SK-N-SH (cell line): ENCODE measurements around the gene GAGE10. TPM values are rescaled to one million over a fixed set of nuclear protein-coding genes. Genes with fewer than 3 reads are reported as not detected.

Experiments used
- CTCF ChIA-PET: fragments of 300-600, 350-600 bp; formaldehyde crosslinking; extraction: SDS; loops from one replicate; lab custom pipeline; 2021; lab: Yijun Ruan, JAX
- POLR2A ChIA-PET: fragments of 350-600 bp; sonication (Branson Sonifier 250); formaldehyde crosslinking; extraction: SDS; loops from one replicate; lab custom pipeline; 2020; ENCODE audit warnings: antibody characterized with exemption, inconsistent platforms; lab: Yijun Ruan, JAX
- DNase-seq: peaks from one replicate; pipeline ENCODE4 v3.0.0; 2012
- H2AFZ ChIP-seq: fragments of 200-600 bp; sonication (generic); 2 replicates; pipeline ENCODE4 v1.8.1; 2016; ENCODE audit warnings: antibody characterized with exemption, mild to moderate bottlenecking, low read depth
- H3F3A ChIP-seq: fragments of 200-600 bp; sonication (generic); replicated peaks from 2 replicates; pipeline ENCODE3; 2016; ENCODE audit warnings: antibody characterized with exemption, mild to moderate bottlenecking; ENCODE audit not compliant: insufficient read depth
- H3K27ac ChIP-seq, 2 experiments: fragments of 200-500 bp in 1 of 2; fragments of 200-600 bp in 1 of 2; sonication (Bioruptor generic) in 1 of 2; sonication (generic), shearing (Covaris generic) in 1 of 2; 2 replicates each; pipeline versions ENCODE4 v1.5.1 to v1.6.1; 2014 to 2016; ENCODE audit warnings: low read depth in 2 of 2, inconsistent platforms in 1 of 2, low read length in 1 of 2, mild to moderate bottlenecking in 1 of 2, mixed read lengths in 1 of 2
- H3K27me3 ChIP-seq: fragments of 200-600 bp; sonication (generic), shearing (Covaris generic); 2 replicates; pipeline ENCODE4 v1.6.1; 2016; ENCODE audit warnings: mixed run types; ENCODE audit not compliant: insufficient read depth
- H3K36me3 ChIP-seq, 2 experiments: fragments of 200-500 bp in 1 of 2; fragments of 200-600 bp in 1 of 2; sonication (Bioruptor generic) in 1 of 2; sonication (generic) in 1 of 2; replicated peaks in 1 of 2; 2 replicates each; pipeline versions ENCODE3 to v1.5.1; 2014 to 2016; ENCODE audit warnings: low read length in 1 of 2, mild to moderate bottlenecking in 1 of 2; ENCODE audit not compliant: insufficient read depth in 2 of 2, control insufficient read depth in 1 of 2
- H3K4me1 ChIP-seq, 2 experiments: fragments of 200-500 bp in 1 of 2; fragments of 200-600 bp in 1 of 2; sonication (Bioruptor generic) in 1 of 2; sonication (generic), shearing (Covaris generic) in 1 of 2; 2 replicates each; pipeline versions ENCODE4 v1.5.1 to v1.6.1; 2014 to 2016; ENCODE audit warnings: low read depth in 1 of 2, low read length in 1 of 2, mixed run types in 1 of 2; ENCODE audit not compliant: insufficient read depth in 2 of 2, control insufficient read depth in 1 of 2
- H3K4me2 ChIP-seq: fragments of 200-600 bp; sonication (generic), shearing (Covaris generic); 2 replicates; pipeline ENCODE4 v1.6.1; 2017; ENCODE audit warnings: mixed run types
- H3K4me3 ChIP-seq, 2 experiments: fragments of 200-500 bp in 1 of 2; fragments of 200-600 bp in 1 of 2; sonication (Bioruptor generic) in 1 of 2; sonication (generic), shearing (Covaris generic) in 1 of 2; 2 replicates each; pipeline versions ENCODE4 v1.5.1 to v1.8.1; 2014 to 2016; ENCODE audit warnings: low read depth in 2 of 2, inconsistent platforms in 1 of 2, low read length in 1 of 2, mild to moderate bottlenecking in 1 of 2, mixed read lengths in 1 of 2, moderate library complexity in 1 of 2
- H3K79me2 ChIP-seq: fragments of 200-600 bp; sonication (generic); 2 replicates; pipeline ENCODE4 v1.8.1; 2017; ENCODE audit warnings: mild to moderate bottlenecking; ENCODE audit not compliant: insufficient read depth
- H3K9ac ChIP-seq: fragments of 200-600 bp; sonication (generic); 2 replicates; pipeline ENCODE4 v1.6.1; 2017; ENCODE audit warnings: mixed run types
- H3K9me2 ChIP-seq: fragments of 200-600 bp; sonication (generic); 2 replicates; pipeline ENCODE4 v1.6.1; 2017; ENCODE audit warnings: mixed run types
- H3K9me3 ChIP-seq: fragments of 200-600 bp; sonication (generic); 2 replicates; pipeline ENCODE4 v1.6.1; 2017; ENCODE audit warnings: mixed run types, mild to moderate bottlenecking, moderate library complexity
- H4K20me1 ChIP-seq: fragments of 200-600 bp; sonication (generic); 2 replicates; pipeline ENCODE4 v1.6.1; 2017; ENCODE audit warnings: mild to moderate bottlenecking, mixed run types; ENCODE audit not compliant: insufficient read depth
- CHD2 ChIP-seq: fragments of 150-350 bp; IDR thresholded peaks from 2 replicates; pipeline ENCODE4 v1.6.1; 2018; ENCODE audit warnings: low read length; ENCODE audit not compliant: partially characterized antibody
- EP300 ChIP-seq, 2 experiments: IDR thresholded peaks; 2 replicates each; pipeline versions ENCODE4 v1.4.0 to v1.6.1; 2012; ENCODE audit warnings: borderline replicate concordance in 1 of 2, low read depth in 1 of 2, low read length in 1 of 2
- EZH2phosphoT487 ChIP-seq: fragments of 200-600 bp; sonication (generic); IDR thresholded peaks from 2 replicates; pipeline ENCODE4 v1.6.1; 2017; ENCODE audit warnings: low read depth, mixed run types, mild to moderate bottlenecking, antibody characterized with exemption, moderate library complexity, borderline replicate concordance
- MEF2A ChIP-seq: IDR thresholded peaks from 2 replicates; pipeline ENCODE4 v1.4.0; 2012; ENCODE audit warnings: low read depth, borderline replicate concordance
- MXI1 ChIP-seq: IDR thresholded peaks from 2 replicates; pipeline ENCODE4 v1.6.1; 2012; ENCODE audit warnings: mild to moderate bottlenecking, low read depth, low read length, improper control_type of control experiment
- NFIC ChIP-seq: IDR thresholded peaks from 2 replicates; pipeline ENCODE4 v1.4.0; 2012; ENCODE audit warnings: borderline replicate concordance
- PBX3 ChIP-seq: IDR thresholded peaks from 2 replicates; pipeline ENCODE4; 2012
- POLR2AphosphoS5 ChIP-seq: IDR thresholded peaks from 2 replicates; pipeline ENCODE4 v1.6.1; 2012; ENCODE audit warnings: low read depth, low read length
- REST ChIP-seq: IDR thresholded peaks from 2 replicates; pipeline ENCODE4 v1.6.1; 2012; ENCODE audit warnings: mild to moderate bottlenecking, low read depth, low read length, moderate library complexity
- RFX5 ChIP-seq: IDR thresholded peaks from 2 replicates; pipeline ENCODE4 v1.6.1; 2012; ENCODE audit warnings: mild to moderate bottlenecking, improper control_type of control experiment, low read length
- SIN3A ChIP-seq: IDR thresholded peaks from 2 replicates; pipeline ENCODE4 v1.6.1; 2012; ENCODE audit warnings: low read depth, mild to moderate bottlenecking, low read length, moderate library complexity, borderline replicate concordance
- TAF1 ChIP-seq: IDR thresholded peaks from 2 replicates; pipeline ENCODE4 v1.6.1; 2012; ENCODE audit warnings: low read depth, mild to moderate bottlenecking, low read length, moderate library complexity, borderline replicate concordance
- TCF12 ChIP-seq: IDR thresholded peaks from 2 replicates; pipeline ENCODE4 v1.4.0; 2012
- USF1 ChIP-seq: IDR thresholded peaks from 2 replicates; pipeline ENCODE4 v1.4.0; 2012; ENCODE audit warnings: low read depth, borderline replicate concordance
- YY1 ChIP-seq: IDR thresholded peaks from 2 replicates; pipeline ENCODE4 v1.4.0; 2012; ENCODE audit warnings: low read depth, mild to moderate bottlenecking
- ZBTB33 ChIP-seq: IDR thresholded peaks from 2 replicates; pipeline ENCODE4 v1.4.0; 2012; ENCODE audit warnings: low read depth, borderline replicate concordance
- WGBS: methylation state at CpG from one replicate; pipeline ENCODE4 v1.1.6; 2017; ENCODE audit warnings: low lambda C conversion rate; 5-methylcytosine and 5-hydroxymethylcytosine counted together
- polyA plus RNA-seq, 3 experiments: library from polyadenylated mRNA; depleted of rRNA; stranded (reverse); fragments of >200 nt; gene quantifications; 2 replicates each; pipeline ENCODE4 v1.2.3, GENCODE V29; 2012
- TF ChIP-seq, protein P1 (sequence below): IDR thresholded peaks from 2 replicates; pipeline ENCODE4 v1.4.0; 2012; ENCODE audit warnings: low read depth
- TF ChIP-seq, protein P2 (sequence below): fragments of 150-350 bp; IDR thresholded peaks from 2 replicates; pipeline ENCODE4 v1.6.1; 2016; ENCODE audit warnings: mild to moderate bottlenecking, low read depth, low read length

GAGE10 gene
- polyA plus RNA-seq, 1 of the 3 experiments (the other 2 are of a cell fraction) = not detected

DNA sequence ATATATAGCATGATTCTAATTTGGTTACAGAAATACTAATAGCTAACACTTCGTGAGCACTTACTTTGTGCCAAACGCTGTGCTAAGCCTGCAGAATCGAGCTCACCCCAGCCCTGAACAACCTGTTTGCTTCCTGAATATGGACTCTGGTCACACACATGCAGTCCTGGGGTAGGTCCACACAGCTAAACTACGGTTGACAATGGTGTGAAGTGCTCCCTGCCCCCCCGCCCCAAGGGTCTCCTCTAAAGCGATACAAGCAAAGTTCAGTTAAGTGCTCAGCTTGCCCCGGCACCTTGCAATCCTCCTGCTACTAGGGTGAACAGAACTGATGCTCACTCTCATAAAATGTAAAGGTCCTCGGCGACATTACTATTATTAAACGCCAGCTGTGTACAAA, 39.8 kb upstream of the GAGE10 start:
- H3K9me2 ChIP-seq = no peaks in the 10 kb centered on the region
- H3K9ac ChIP-seq = no peak overlapping the region
- WGBS = 42% methylated on average over 10 of the region's 10 CpGs
- POLR2A ChIA-PET = no interaction called here
- no peaks in the 10 kb centered on the region for H3K36me3 ChIP-seq
- DNase-seq = no peak
- no peak overlapping the region for H3K4me3 ChIP-seq
- no peaks in the 10 kb centered on the region for H3F3A ChIP-seq
- H3K27ac ChIP-seq = no peak overlapping the region
- H3K4me2 ChIP-seq = no peak overlapping the region
- no peak overlapping the region for H2AFZ ChIP-seq
- CTCF ChIA-PET = no interaction called here
- no peaks in the 10 kb centered on the region for H3K9me3 ChIP-seq
- TF ChIP-seq EZH2phosphoT487 (no peak), CHD2 (no peak), PBX3 (no peak), TAF1 (no peak), POLR2AphosphoS5 (no peak), EP300 (IDR thresholded peaks at IDR 0.05; ENCODE audit: borderline replicate concordance in 1 of 2, low read depth in 1 of 2, low read length in 1 of 2) (no peak), USF1 (no peak), MEF2A (no peak), MXI1 (no peak), NFIC (no peak), TCF12 (no peak), SIN3A (no peak), ZBTB33 (no peak), RFX5 (no peak), REST (no peak), YY1 (no peak)
- TF ChIP-seq, protein P1, sequence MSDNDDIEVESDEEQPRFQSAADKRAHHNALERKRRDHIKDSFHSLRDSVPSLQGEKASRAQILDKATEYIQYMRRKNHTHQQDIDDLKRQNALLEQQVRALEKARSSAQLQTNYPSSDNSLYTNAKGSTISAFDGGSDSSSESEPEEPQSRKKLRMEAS = no peak
- TF ChIP-seq, protein P2, sequence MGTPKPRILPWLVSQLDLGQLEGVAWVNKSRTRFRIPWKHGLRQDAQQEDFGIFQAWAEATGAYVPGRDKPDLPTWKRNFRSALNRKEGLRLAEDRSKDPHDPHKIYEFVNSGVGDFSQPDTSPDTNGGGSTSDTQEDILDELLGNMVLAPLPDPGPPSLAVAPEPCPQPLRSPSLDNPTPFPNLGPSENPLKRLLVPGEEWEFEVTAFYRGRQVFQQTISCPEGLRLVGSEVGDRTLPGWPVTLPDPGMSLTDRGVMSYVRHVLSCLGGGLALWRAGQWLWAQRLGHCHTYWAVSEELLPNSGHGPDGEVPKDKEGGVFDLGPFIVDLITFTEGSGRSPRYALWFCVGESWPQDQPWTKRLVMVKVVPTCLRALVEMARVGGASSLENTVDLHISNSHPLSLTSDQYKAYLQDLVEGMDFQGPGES = no peak
- no peaks in the 10 kb centered on the region for H3K79me2 ChIP-seq
- peaks cover 0 to 5% of the 10 kb centered on the region in 2 experiments; a peak in 1 of 4 replicates for H3K4me1 ChIP-seq
- H3K27me3 ChIP-seq = peaks cover 9% of the 10 kb centered on the region; the same call in 1 of the 2 replicates
- H4K20me1 ChIP-seq = no peaks in the 10 kb centered on the region
